Endothelial cell of umbilical vein (primary cell): ENCODE measurements around the gene TRAK1.

Experiments
- CTCF ChIP-seq, 2 donors: IDR thresholded peaks; 1 replicate in 1 of 2; 2 replicates in 1 of 2; pipeline ENCODE4 v1.5.1; 2011; ENCODE audit warnings: low read length in 2 of 2, mild to moderate bottlenecking in 2 of 2, moderate library complexity in 2 of 2, control low read depth in 1 of 2, inconsistent platforms in 1 of 2, low read depth in 1 of 2; ENCODE audit not compliant: insufficient read depth in 1 of 2; ENCODE audit errors: extremely low read depth in 1 of 2
- POLR2AphosphoS5 ChIP-seq: IDR thresholded peaks from 2 replicates; pipeline ENCODE4 v1.6.1; 2012; ENCODE audit warnings: low read depth, mild to moderate bottlenecking, control low read depth, low read length, moderate library complexity; ENCODE audit not compliant: insufficient read depth

DNA sequence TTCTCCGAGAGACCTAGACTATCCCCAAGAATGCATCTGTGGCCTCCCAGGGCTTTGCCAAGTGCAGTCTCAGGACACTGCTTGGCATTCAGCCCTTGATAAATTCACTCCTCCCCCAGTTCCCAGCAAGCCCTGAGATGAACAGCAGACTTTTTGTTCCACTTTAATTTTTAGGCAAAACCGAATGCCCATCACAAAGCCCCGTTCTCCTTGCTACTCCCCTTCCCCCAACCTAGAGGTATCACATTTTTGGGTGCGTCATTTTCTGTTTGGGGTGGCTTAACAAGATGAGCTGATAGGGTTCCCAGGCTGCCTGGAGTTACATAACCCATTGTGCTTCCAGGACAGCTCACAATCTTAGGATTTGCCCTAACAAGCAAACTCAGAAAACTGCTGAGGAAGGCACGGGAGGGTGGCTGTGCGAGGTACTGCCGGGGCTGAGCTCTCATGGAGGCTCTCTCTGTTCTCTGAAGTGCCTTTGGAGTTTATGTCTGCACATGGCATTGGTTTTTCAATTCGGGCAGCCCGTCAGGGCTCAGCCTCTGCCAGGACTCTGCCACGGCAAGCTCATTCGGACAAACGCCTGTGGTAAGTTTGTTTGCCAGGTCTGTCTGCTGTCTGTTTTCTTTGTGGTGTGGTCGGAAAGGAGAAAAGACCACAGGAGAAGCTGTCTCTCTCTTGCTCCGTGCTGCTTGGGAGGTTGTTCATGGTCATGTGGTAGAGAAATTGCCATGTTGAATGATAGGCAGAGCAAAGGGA lies at the start of gene TRAK1:
- no peak for TF ChIP-seq POLR2AphosphoS5
- TF ChIP-seq CTCF (IDR thresholded peaks at IDR 0.05; ENCODE audit: extremely low read depth in 1 of 2, insufficient read depth in 1 of 2, low read depth in 1 of 2, low read length in 2 of 2), result no peak
